ENCODE results near the gene FMO3. TPM values are rescaled to one million over a fixed set of nuclear protein-coding genes. Genes with fewer than 3 reads are reported as not detected.

FMO3 gene
- total RNA-seq, 1 donor from 2014 or later = 0.27 TPM

GRCh38 chr1:171160211-171160610 is 69.5 kb downstream of the FMO3 start:
- TF ChIP-seq, protein P1, sequence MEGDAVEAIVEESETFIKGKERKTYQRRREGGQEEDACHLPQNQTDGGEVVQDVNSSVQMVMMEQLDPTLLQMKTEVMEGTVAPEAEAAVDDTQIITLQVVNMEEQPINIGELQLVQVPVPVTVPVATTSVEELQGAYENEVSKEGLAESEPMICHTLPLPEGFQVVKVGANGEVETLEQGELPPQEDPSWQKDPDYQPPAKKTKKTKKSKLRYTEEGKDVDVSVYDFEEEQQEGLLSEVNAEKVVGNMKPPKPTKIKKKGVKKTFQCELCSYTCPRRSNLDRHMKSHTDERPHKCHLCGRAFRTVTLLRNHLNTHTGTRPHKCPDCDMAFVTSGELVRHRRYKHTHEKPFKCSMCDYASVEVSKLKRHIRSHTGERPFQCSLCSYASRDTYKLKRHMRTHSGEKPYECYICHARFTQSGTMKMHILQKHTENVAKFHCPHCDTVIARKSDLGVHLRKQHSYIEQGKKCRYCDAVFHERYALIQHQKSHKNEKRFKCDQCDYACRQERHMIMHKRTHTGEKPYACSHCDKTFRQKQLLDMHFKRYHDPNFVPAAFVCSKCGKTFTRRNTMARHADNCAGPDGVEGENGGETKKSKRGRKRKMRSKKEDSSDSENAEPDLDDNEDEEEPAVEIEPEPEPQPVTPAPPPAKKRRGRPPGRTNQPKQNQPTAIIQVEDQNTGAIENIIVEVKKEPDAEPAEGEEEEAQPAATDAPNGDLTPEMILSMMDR (IDR thresholded peaks at IDR 0.05) = no peak
- Mint-ChIP-seq H3K4me1 (ENCODE audit: low read depth) (peaks cover 25% of the 10 kb centered on the region), H3K4me3 (ENCODE audit: unreplicated experiment) (no peak overlapping the region), H3K36me3 (ENCODE audit: low read depth) (no peaks in the 10 kb centered on the region), H3K9me3 (ENCODE audit: low read depth) (peaks cover 3% of the 10 kb centered on the region), H3K27me3 (ENCODE audit: low read depth) (no peaks in the 10 kb centered on the region), H3K27ac (ENCODE audit: unreplicated experiment) (peak overlapping the region; percentile 39)
- no peak for DNase-seq (ENCODE audit: low spot score)

DNA sequence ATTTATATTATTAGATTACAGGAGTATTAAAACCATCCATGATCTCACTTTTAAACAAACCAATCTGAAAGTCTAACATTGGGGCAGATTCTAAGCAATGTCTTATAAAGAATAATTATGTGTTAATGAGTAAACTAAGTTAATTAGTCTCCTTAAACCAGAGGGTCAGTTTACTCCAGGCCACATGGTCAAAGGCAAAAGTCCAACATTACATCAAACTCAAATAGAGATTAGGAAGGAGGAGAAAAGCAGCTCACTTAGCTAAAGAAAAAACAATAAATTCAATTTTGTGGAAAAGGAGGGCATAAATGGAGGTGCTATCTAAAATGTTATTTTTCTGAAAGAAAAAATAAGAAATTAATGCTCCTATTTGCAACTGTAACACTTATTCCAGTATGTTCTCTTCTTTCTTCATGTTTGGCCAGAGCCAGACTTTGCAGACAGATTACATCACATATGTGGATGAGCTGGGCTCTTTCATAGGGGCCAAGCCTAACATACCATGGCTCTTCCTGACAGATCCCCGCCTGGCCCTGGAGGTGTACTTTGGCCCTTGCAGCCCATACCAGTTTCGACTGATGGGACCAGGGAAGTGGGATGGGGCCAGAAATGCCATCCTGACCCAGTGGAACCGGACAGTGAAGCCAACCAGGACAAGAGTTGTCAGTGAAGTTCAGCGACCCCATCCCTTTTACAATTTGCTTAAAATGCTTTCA is 70.1 kb downstream of the FMO3 start:
- TF ChIP-seq, protein P1 (IDR thresholded peaks at IDR 0.05) = no peak
- H3K27me3 Mint-ChIP-seq (ENCODE audit: low read depth) = no peaks in the 10 kb centered on the region
- no peak overlapping the region for H3K4me3 Mint-ChIP-seq (ENCODE audit: unreplicated experiment)
- no peaks in the 10 kb centered on the region for H3K36me3 Mint-ChIP-seq (ENCODE audit: low read depth)
- peaks cover 25% of the 10 kb centered on the region for H3K4me1 Mint-ChIP-seq (ENCODE audit: low read depth)
- peaks cover 3% of the 10 kb centered on the region for H3K9me3 Mint-ChIP-seq (ENCODE audit: low read depth)
- no peak for DNase-seq (ENCODE audit: low spot score)
- H3K27ac Mint-ChIP-seq (ENCODE audit: unreplicated experiment) = peak overlapping the region; percentile 56

DNA sequence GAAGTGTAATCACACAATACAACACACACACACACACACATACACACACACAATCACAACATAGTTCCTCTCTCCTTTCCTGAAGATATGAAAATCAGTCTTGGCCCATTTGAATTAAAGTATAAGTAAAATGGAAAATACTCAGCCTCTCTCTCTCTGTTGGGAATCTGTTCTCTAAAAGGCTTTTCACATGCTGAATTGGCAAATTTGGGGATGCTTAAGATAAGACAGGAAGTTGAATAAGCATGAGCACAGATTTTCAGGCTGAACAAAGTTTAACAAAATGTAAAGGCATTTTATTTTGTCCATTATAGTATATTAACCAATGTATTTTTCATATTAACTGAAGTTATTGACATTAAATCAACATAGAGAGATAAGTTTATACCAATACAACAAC is 70.7 kb downstream of the FMO3 start:
- Mint-ChIP-seq H3K27ac (ENCODE audit: unreplicated experiment) (peak overlapping the region; percentile 79), H3K36me3 (ENCODE audit: low read depth) (no peaks in the 10 kb centered on the region), H3K9me3 (ENCODE audit: low read depth) (peaks cover 3% of the 10 kb centered on the region), H3K4me3 (ENCODE audit: unreplicated experiment) (no peak overlapping the region), H3K27me3 (ENCODE audit: low read depth) (no peaks in the 10 kb centered on the region), H3K4me1 (ENCODE audit: low read depth) (peaks cover 25% of the 10 kb centered on the region)
- TF ChIP-seq, protein P1 (IDR thresholded peaks at IDR 0.05) = no peak
- DNase-seq (ENCODE audit: low spot score) = no peak

GRCh38 chr1:171166361-171166760 is 75.7 kb downstream of the FMO3 start:
- Mint-ChIP-seq H3K4me1 (ENCODE audit: low read depth) (peaks cover 2% of the 10 kb centered on the region), H3K9me3 (ENCODE audit: low read depth) (no peaks in the 10 kb centered on the region), H3K27me3 (ENCODE audit: low read depth) (no peaks in the 10 kb centered on the region), H3K27ac (ENCODE audit: unreplicated experiment) (no peak overlapping the region), H3K4me3 (ENCODE audit: unreplicated experiment) (no peak overlapping the region), H3K36me3 (ENCODE audit: low read depth) (no peaks in the 10 kb centered on the region)
- DNase-seq (ENCODE audit: low spot score) = no peak
- TF ChIP-seq, protein P1 (IDR thresholded peaks at IDR 0.05) = no peak

Small RNA genes lying within 50 kb of the gene (microRNA-seq; reads per million reads assigned to microRNA genes)
- gene MIR1295A (ENCODE audit: borderline number of aligned reads) (not detected), gene MIR1295B (ENCODE audit: borderline number of aligned reads) (not detected)

Other genes starting within 250 kb of the FMO3 start
- 0.41 TPM in 1 of 3 replicates, not detected in the others for gene MROH9, start 155.4 kb upstream of the FMO3 start, total RNA-seq
- gene FMO2, start 94.4 kb downstream of the FMO3 start, total RNA-seq = 0.24 to 0.87 TPM (median 0.55 TPM) in 3 replicates
- 0.65 to 3.5 TPM (median 0.87 TPM) in 3 replicates for gene FMO1, start 157.6 kb downstream of the FMO3 start, total RNA-seq
- gene FMO4, start 223.3 kb downstream of the FMO3 start, total RNA-seq = 2.2 to 3.5 TPM (median 2.6 TPM) in 3 replicates